Measurements from ENCODE around the gene HIPK4. TPM values are rescaled to one million over a fixed set of nuclear protein-coding genes. Genes with fewer than 3 reads are reported as not detected.
"Not testable (repeated sequence)": the region's sequence is repeated elsewhere in the genome, so short reads cannot be mapped to it uniquely, and the experiment has no call there.

The HIPK4 gene
- total RNA-seq, 1 donor from 2014 or later: not detected

DNA sequence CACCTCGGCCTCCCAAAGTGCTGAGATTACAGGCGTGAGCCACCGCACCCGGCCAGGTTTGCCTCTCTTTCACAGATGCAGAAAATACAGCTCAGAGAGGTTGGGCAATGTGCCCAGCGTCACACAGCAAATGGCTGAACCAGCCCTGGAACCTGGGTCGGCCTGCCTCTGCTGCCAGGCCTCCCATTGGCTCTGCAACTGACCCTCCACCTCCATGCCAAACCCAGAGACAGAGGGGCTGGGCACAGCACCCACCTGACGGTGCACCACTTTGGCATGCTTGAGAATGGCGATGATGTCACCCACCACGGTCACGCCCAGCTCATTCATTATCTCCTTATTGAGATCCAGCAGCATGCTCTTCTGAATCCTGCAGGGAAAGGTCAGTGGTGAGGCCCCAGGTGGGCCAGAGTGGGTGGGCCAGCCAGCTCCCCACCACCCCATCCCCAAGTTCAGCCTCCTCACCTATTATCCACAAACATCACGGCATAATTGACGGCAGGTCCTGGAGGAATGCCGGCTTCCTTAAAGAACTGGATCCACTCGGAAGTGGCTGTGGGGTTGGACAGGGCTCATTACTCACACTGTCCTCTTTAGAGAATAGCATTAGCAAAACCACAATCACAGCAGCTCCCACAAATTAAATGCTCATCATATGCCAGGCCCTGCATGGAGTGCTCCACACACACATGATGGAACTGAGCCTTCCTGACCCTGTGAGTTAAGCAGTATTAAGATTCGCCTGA, 54.0 kb downstream of the HIPK4 start:
- Mint-ChIP-seq H3K27ac (no peak overlapping the region), H3K4me3 (ENCODE audit: low read depth) (no peak overlapping the region), H3K36me3 (ENCODE audit: insufficient read depth) (peaks cover 22% of the 10 kb centered on the region), H3K9me3 (ENCODE audit: low read depth) (no peaks in the 10 kb centered on the region), H3K27me3 (no peaks in the 10 kb centered on the region), H3K4me1 (ENCODE audit: low read depth) (no peaks in the 10 kb centered on the region)
- TF ChIP-seq, protein P1, sequence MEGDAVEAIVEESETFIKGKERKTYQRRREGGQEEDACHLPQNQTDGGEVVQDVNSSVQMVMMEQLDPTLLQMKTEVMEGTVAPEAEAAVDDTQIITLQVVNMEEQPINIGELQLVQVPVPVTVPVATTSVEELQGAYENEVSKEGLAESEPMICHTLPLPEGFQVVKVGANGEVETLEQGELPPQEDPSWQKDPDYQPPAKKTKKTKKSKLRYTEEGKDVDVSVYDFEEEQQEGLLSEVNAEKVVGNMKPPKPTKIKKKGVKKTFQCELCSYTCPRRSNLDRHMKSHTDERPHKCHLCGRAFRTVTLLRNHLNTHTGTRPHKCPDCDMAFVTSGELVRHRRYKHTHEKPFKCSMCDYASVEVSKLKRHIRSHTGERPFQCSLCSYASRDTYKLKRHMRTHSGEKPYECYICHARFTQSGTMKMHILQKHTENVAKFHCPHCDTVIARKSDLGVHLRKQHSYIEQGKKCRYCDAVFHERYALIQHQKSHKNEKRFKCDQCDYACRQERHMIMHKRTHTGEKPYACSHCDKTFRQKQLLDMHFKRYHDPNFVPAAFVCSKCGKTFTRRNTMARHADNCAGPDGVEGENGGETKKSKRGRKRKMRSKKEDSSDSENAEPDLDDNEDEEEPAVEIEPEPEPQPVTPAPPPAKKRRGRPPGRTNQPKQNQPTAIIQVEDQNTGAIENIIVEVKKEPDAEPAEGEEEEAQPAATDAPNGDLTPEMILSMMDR (IDR thresholded peaks at IDR 0.05; ENCODE audit: unreplicated experiment): no peak
- DNase-seq (ENCODE audit: low spot score, unreplicated experiment): no peak

DNA sequence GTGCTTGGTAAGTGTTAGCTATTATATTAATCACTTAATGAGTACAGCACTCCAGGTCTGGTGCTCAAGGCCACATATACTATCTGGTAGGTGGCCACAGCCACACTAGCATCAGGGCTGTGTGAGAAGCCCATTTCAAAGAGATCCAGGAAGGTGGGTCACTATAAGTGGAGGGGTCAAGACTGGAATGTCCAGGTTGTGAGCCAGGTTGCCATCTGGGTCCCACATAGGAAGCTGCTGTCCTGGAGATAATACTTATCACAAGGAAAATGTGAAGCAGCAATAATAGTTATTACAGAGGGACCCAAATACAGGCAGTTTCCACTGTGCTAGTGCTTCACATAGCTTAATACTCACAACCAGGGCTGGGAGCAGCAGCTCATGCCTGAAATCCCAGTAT, 54.9 kb downstream of the HIPK4 start:
- Mint-ChIP-seq H3K36me3 (ENCODE audit: insufficient read depth) (peaks cover 22% of the 10 kb centered on the region), H3K27ac (no peak overlapping the region), H3K9me3 (ENCODE audit: low read depth) (no peaks in the 10 kb centered on the region), H3K27me3 (no peaks in the 10 kb centered on the region), H3K4me1 (ENCODE audit: low read depth) (no peaks in the 10 kb centered on the region), H3K4me3 (ENCODE audit: low read depth) (no peak overlapping the region)
- TF ChIP-seq, protein P1 (IDR thresholded peaks at IDR 0.05; ENCODE audit: unreplicated experiment): no peak
- DNase-seq (ENCODE audit: low spot score, unreplicated experiment): no peak

GRCh38 chr19:40333083-40333482, 56.9 kb downstream of the HIPK4 start:
- not testable (repeated sequence) for DNase-seq (ENCODE audit: low spot score, unreplicated experiment); H3K4me1 Mint-ChIP-seq (ENCODE audit: low read depth); H3K9me3 Mint-ChIP-seq (ENCODE audit: low read depth); H3K4me3 Mint-ChIP-seq (ENCODE audit: low read depth); H3K27ac Mint-ChIP-seq; H3K27me3 Mint-ChIP-seq
- H3K36me3 Mint-ChIP-seq (ENCODE audit: insufficient read depth): peaks cover 19% of the 10 kb centered on the region

DNA sequence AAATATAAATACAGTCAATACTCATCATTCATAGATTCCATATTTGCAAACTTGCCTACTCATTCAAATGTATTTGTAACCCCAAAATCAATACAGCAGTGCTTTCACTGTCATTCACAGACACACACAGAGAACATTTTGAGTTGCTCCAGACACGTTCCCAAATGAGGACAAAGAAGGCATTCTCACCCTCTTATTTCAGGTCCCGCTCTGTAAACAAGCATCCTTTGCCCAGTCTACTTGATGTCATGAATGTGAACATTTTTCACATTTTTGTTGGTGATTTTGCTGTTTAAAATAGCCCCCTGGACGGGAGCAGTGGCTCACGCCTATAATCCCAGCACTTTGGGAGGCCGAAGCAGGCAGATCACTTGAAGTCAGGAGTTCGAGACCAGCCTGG, 57.3 kb downstream of the HIPK4 start:
- H3K36me3 Mint-ChIP-seq (ENCODE audit: insufficient read depth): peaks cover 19% of the 10 kb centered on the region
- no peaks in the 10 kb centered on the region for H3K9me3 Mint-ChIP-seq (ENCODE audit: low read depth)
- H3K27ac Mint-ChIP-seq: no peak overlapping the region
- no peak for DNase-seq (ENCODE audit: low spot score, unreplicated experiment)
- H3K27me3 Mint-ChIP-seq: no peaks in the 10 kb centered on the region
- TF ChIP-seq, protein P1 (IDR thresholded peaks at IDR 0.05; ENCODE audit: unreplicated experiment): no peak
- H3K4me1 Mint-ChIP-seq (ENCODE audit: low read depth): no peaks in the 10 kb centered on the region
- no peak overlapping the region for H3K4me3 Mint-ChIP-seq (ENCODE audit: low read depth)

DNA sequence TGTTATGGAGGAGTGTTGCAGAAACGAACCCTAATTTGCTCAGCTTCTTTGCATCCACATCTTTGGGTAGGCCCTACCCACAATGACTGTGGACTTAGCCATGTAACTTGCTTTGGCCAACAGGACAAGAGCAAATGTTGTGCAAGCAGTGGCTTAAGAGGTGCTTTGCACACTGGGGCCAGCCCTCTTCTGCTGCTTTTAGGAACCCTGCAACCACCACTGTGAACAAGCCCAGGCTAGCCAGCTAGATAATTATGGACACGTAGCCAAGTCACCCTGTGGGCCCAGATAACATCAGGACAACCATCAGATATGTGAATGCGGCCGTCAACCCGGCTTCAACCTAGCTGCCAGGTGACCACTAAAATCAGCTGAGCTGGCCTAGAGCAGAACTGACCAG, 58.9 kb downstream of the HIPK4 start:
- no peaks in the 10 kb centered on the region for H3K4me1 Mint-ChIP-seq (ENCODE audit: low read depth)
- no peaks in the 10 kb centered on the region for H3K9me3 Mint-ChIP-seq (ENCODE audit: low read depth)
- TF ChIP-seq, protein P1 (IDR thresholded peaks at IDR 0.05; ENCODE audit: unreplicated experiment): no peak
- no peak for DNase-seq (ENCODE audit: low spot score, unreplicated experiment)
- no peaks in the 10 kb centered on the region for H3K27me3 Mint-ChIP-seq
- H3K36me3 Mint-ChIP-seq (ENCODE audit: insufficient read depth): peaks cover 17% of the 10 kb centered on the region
- no peak overlapping the region for H3K4me3 Mint-ChIP-seq (ENCODE audit: low read depth)
- H3K27ac Mint-ChIP-seq: no peak overlapping the region

Small RNAs within 50 kb of the gene (microRNA-seq; reads per million reads assigned to microRNA genes)
- 2.4 reads per million for gene MIR6796 (ENCODE audit: borderline number of aligned reads, unreplicated experiment)

Other genes with a start within 250 kb of the HIPK4 start
- gene MAP3K10, start 198.8 kb downstream of the HIPK4 start, total RNA-seq: 35.3 and 37.2 TPM in 2 replicates
- not detected in 2 replicates for gene TTC9B, start 171.8 kb downstream of the HIPK4 start, total RNA-seq
- 0.50 and 0.78 TPM in 2 replicates for gene CCNP, start 163.5 kb downstream of the HIPK4 start, total RNA-seq
- gene AKT2, start 104.8 kb downstream of the HIPK4 start, total RNA-seq: 200 TPM in 2 replicates
- gene C19orf47, start 41.8 kb downstream of the HIPK4 start, total RNA-seq: 19.0 and 19.1 TPM in 2 replicates
- 349 and 353 TPM in 2 replicates for gene PLD3, start 41.5 kb downstream of the HIPK4 start, total RNA-seq
- gene PRX, start 23.2 kb upstream of the HIPK4 start, total RNA-seq: 0.96 and 1.2 TPM in 2 replicates
- gene SERTAD1, start 35.8 kb upstream of the HIPK4 start, total RNA-seq: 4.1 and 4.4 TPM in 2 replicates
- gene SERTAD3, start 54.2 kb upstream of the HIPK4 start, total RNA-seq: 26.5 and 27.5 TPM in 2 replicates
- gene BLVRB, start 75.6 kb upstream of the HIPK4 start, total RNA-seq: 14.0 and 16.4 TPM in 2 replicates
- gene SPTBN4, start 76.8 kb upstream of the HIPK4 start, total RNA-seq: 2.8 and 3.1 TPM in 2 replicates
- 102 and 114 TPM in 2 replicates for gene SHKBP1, start 186.7 kb upstream of the HIPK4 start, total RNA-seq
- gene LTBP4, start 211.2 kb upstream of the HIPK4 start, total RNA-seq: 25.4 TPM in 2 replicates